Neuron (in vitro differentiated cells): ENCODE measurements around the gene EDEM1.

Experiments
- H2AFZ ChIP-seq: one replicate; pipeline ENCODE4 v1.6.1; 2013; ENCODE audit warnings: low read depth, mild to moderate bottlenecking, inconsistent platforms, low read length, moderate library complexity
- H3K27me3 ChIP-seq: one replicate; pipeline ENCODE4 v1.6.1; 2013; ENCODE audit warnings: low read length; ENCODE audit not compliant: insufficient read depth
- H3K36me3 ChIP-seq: one replicate; pipeline ENCODE4 v1.6.1; 2013; ENCODE audit warnings: low read length; ENCODE audit not compliant: insufficient read depth
- H3K4me1 ChIP-seq: one replicate; pipeline ENCODE4 v1.6.1; 2013; ENCODE audit warnings: low read length; ENCODE audit not compliant: insufficient read depth
- H3K4me3 ChIP-seq: 2 replicates; pipeline ENCODE4 v1.5.1; 2013; ENCODE audit warnings: mild to moderate bottlenecking, low read length, moderate library complexity
- H3K9me3 ChIP-seq: one replicate; pipeline ENCODE4 v1.6.1; 2013; ENCODE audit warnings: low read length

EDEM1 gene

DNA sequence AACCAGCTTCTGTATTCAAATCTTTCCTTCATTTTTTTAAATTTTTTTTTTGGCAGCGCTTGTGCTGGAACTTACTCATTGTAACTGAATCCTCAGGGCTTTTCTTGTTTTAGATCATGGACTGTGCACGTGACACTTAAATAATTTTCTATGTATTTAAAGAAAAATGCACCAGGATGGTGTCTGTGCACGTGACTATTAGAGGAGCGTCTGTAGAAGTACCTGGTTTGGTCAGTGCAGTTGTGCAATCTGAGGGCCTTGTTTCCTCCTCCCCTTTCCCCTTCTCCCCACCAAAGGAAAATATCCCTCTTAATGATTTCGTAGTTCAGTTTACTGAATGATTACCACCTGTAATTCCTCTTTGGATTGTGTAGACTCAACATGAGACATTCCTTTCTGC lies 31.3 kb downstream of the EDEM1 start:
- no peak overlapping the region for H3K4me3 ChIP-seq
- H3K27me3 ChIP-seq, result no peaks in the 10 kb centered on the region
- peaks cover 35% of the 10 kb centered on the region for H3K36me3 ChIP-seq
- H3K9me3 ChIP-seq, result no peaks in the 10 kb centered on the region
- H3K4me1 ChIP-seq, result peaks cover 1% of the 10 kb centered on the region
- H2AFZ ChIP-seq, result no peak overlapping the region

DNA sequence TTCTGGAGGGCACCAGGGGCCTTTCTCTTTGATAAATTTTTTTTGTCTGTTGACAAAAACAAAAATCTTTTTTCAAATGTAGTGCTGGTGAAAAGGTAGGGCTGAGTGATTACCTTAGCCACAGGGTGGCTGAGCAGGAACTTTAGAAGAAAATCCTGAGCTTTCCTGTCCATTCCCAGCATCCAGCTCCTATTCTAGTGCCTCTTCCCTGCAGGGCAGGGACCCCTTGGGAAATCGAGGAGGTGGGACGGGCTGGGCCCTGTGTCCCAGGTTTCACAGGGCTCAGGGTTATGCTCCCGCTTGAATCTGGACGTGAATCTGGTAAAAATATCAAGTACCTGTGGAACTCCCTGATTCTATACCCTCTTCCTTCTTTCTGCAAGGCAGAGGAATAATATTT lies 31.7 kb downstream of the EDEM1 start:
- Histone ChIP-seq H3K4me3 (no peak overlapping the region), H2AFZ (no peak overlapping the region), H3K9me3 (no peaks in the 10 kb centered on the region), H3K36me3 (peaks cover 31% of the 10 kb centered on the region), H3K27me3 (no peaks in the 10 kb centered on the region), H3K4me1 (peaks cover 1% of the 10 kb centered on the region)

DNA sequence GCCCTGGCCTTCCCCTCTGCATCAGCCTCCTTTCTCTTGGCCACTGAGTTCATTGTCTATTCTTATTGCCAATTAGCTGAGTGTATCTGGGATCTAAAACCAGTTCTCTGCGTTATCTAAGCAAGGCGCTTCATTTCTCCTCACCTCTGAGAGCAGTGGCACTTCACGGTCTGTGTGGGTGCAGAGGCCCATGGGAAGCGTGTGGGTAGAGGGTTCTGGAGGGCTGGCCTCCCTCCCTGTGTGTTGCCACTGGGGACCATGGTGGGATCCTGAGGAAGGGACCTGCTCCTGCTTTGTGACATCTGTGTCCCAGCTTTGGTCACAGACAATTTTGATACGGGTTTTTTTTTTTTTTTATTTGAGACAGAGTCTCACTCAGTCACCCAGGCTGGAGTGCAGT lies 32.7 kb downstream of the EDEM1 start:
- Histone ChIP-seq H3K36me3 (peaks cover 22% of the 10 kb centered on the region), H2AFZ (no peak overlapping the region), H3K4me1 (peaks cover 1% of the 10 kb centered on the region)

DNA sequence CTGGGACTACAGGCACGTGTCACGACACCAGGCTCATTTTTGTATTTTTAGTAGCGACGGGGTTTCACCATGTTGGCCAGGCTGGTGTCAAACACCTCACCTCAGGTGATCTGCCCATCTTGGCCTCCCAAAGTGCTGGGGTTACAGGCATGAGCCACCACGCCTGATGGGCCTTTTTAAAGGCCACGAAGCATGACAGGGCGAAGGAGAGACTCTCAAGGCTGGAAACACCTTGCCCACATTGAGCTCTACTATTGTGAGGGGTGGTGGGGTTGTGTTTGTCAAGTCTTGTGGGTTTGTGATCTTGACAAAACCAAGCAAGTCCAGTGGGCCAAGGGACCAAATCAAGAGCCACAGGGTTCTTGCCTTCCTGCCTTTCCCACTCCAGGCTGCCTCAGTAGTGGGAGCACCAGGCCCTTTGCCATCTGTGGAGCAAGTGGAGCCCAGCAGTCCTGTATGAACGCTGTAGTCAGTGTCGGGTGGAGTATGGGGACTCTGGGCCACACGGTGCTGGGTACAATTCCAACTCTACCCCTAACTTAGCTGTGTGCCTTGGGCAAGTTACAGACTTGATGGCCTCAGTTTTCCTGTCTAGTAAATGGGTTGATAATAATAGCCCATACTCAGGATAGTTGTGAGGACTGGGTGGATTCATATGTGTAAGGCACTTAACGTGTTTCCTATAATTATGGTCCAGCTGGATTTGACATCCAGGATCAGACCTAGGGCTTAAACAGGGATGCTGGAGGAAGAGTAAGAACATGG lies 33.3 kb downstream of the EDEM1 start:
- H3K27me3 ChIP-seq, result no peaks in the 10 kb centered on the region
- H3K36me3 ChIP-seq, result peaks cover 16% of the 10 kb centered on the region
- no peak overlapping the region for H3K4me3 ChIP-seq
- peaks cover 1% of the 10 kb centered on the region for H3K4me1 ChIP-seq
- no peak overlapping the region for H2AFZ ChIP-seq
- no peaks in the 10 kb centered on the region for H3K9me3 ChIP-seq

More for the DNA sequence above, 32.7 kb downstream of the EDEM1 start:
- Histone ChIP-seq H3K4me3 (no peak overlapping the region), H3K27me3 (no peaks in the 10 kb centered on the region), H3K9me3 (no peaks in the 10 kb centered on the region)

DNA sequence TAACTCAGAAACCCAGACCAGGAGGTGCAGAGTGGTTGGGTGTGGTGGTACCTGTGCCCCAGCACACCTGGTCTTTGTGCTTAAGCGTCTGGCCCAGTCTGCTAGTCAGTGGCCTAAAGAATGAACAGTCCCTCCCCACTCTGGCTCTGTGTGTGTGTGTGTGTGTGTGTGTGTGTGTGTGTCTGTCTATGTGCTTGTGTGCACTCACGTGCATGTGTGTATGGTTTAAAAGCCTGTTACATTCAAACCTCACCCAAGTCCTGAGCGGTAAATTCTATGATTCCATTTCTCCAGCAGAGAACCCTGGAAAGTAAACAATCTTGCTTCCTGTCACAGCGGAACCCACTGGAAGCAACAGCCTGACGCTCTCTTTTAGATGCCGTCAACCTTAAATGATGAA lies 34.2 kb downstream of the EDEM1 start:
- no peaks in the 10 kb centered on the region for H3K9me3 ChIP-seq
- H3K27me3 ChIP-seq, result no peaks in the 10 kb centered on the region
- H3K36me3 ChIP-seq, result peaks cover 12% of the 10 kb centered on the region
- no peak overlapping the region for H2AFZ ChIP-seq
- H3K4me1 ChIP-seq, result peaks cover 1% of the 10 kb centered on the region
- H3K4me3 ChIP-seq, result no peak overlapping the region

DNA sequence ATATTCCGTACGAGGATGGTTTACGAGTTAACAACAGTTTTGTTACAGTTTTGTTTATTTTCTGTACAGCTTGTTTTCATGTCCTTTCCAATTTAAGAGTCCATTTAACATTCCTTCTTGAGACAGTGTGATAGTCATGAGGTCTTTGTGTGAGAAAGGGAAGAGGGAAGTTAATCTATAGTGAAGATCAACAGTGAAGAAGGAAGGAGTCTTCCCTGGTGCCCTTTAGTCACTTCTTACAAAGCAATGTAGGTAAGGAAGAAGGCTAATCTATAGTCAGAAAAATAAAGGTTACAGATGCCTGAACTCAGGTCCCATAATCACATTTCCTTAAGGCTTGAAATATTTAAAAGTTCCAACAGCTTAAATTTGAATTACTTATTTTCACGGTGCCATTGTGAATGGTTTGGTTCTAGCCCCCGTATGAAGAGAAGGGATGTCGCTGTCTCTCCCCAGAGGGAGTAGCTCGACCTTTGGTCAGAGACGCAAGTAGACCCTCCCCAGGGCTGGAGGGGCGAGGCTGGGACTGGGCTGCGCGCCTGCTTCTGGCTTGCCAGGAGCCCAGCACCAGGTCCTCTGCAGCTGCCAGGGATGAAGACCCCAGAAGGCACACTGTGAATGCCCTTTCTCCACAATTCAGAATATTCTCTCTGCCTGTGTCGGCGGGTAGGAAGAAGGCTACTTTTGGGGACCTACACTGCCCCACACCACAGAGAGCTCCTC lies 34.9 kb downstream of the EDEM1 start:
- no peak overlapping the region for H2AFZ ChIP-seq
- H3K4me1 ChIP-seq, result peaks cover 1% of the 10 kb centered on the region
- no peaks in the 10 kb centered on the region for H3K9me3 ChIP-seq
- no peaks in the 10 kb centered on the region for H3K27me3 ChIP-seq
- peaks cover 5% of the 10 kb centered on the region for H3K36me3 ChIP-seq
- H3K4me3 ChIP-seq, result no peak overlapping the region

DNA sequence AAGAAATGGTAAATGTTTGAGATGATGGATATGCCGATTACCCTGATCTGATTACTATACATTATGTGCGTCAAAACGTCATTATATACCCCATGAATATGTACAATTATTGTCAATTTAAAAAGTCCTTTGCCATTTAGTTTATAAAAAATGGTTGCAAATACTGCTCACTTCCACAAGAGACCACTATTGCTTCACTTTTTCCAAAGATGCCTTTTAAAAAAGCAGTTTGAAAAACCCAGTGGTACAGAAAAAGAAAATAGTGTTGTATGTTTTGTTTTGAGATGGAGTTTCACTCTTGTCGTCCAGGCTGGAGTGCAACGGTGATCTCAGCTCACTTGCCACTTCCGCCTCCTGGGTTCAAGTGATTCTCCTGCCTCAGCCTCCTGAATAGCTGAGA lies 39.3 kb downstream of the EDEM1 start:
- Histone ChIP-seq H3K4me1 (no peaks in the 10 kb centered on the region), H3K9me3 (no peaks in the 10 kb centered on the region), H2AFZ (no peak overlapping the region), H3K27me3 (no peaks in the 10 kb centered on the region), H3K4me3 (no peak overlapping the region), H3K36me3 (no peaks in the 10 kb centered on the region)

DNA sequence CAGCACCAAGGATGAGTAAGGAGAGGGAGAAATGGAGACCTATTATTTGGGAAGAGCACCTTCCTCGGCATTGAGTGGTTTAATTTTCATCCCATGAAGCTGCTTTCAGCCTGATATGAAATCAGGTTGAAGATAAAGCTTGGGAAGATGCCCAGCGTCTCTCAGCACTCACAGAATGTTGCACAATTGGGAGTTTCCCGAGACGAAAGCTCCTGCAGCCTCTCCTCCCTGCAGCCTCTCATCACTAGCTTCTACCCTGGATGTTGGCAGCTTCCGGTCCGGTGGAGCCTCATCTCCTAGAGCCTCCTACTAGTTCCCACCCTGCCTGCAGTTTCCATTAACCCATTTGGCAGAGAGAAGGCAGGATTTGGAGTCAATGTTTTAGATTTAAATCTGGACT lies 40.3 kb downstream of the EDEM1 start:
- Histone ChIP-seq H2AFZ (no peak overlapping the region), H3K27me3 (no peaks in the 10 kb centered on the region), H3K4me3 (no peak overlapping the region), H3K4me1 (no peaks in the 10 kb centered on the region), H3K36me3 (no peaks in the 10 kb centered on the region), H3K9me3 (no peaks in the 10 kb centered on the region)

DNA sequence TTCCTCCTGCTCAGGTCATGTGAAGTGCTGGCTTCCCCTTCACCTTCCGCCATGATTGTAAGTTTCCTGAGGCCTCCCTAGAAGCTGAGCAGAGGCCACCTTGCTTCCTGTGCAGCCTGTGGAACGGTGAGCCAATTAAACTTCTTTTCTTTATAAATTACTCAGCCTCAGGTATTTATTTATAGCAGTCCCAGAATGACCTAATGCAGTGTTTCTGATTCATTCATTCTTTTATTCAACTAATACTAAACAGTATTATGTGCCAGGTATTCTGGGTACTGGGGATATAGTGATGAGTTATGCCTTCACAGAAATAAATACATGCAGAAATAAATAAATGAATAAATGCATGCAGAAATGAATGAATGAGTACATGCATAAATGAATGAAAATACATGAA lies 41.9 kb downstream of the EDEM1 start:
- H3K9me3 ChIP-seq, result no peaks in the 10 kb centered on the region
- H3K27me3 ChIP-seq, result no peaks in the 10 kb centered on the region
- no peak overlapping the region for H3K4me3 ChIP-seq
- H3K4me1 ChIP-seq, result no peaks in the 10 kb centered on the region
- no peaks in the 10 kb centered on the region for H3K36me3 ChIP-seq
- H2AFZ ChIP-seq, result no peak overlapping the region

DNA sequence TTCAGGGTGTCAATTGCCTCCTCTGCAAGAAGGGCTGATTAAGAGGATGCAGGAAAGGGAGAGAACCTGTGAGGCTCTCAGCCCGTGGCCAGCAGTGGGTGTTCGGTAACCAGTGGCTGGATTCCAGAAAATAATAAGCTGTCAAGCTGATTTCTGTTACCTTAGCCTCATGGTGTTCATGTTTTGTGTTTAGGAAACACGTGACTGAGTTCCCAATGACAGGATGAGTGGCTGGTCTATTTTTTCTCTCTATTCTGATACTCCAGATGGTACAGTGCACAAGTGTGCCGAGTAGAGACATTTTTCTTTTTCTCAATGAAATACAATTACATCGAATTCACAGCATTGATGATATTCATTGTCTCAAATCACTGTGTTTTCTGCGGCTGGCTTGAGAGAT lies 43.6 kb downstream of the EDEM1 start:
- H3K4me1 ChIP-seq, result no peaks in the 10 kb centered on the region
- no peak overlapping the region for H2AFZ ChIP-seq
- H3K9me3 ChIP-seq, result no peaks in the 10 kb centered on the region
- no peak overlapping the region for H3K4me3 ChIP-seq
- no peaks in the 10 kb centered on the region for H3K36me3 ChIP-seq
- H3K27me3 ChIP-seq, result no peaks in the 10 kb centered on the region

DNA sequence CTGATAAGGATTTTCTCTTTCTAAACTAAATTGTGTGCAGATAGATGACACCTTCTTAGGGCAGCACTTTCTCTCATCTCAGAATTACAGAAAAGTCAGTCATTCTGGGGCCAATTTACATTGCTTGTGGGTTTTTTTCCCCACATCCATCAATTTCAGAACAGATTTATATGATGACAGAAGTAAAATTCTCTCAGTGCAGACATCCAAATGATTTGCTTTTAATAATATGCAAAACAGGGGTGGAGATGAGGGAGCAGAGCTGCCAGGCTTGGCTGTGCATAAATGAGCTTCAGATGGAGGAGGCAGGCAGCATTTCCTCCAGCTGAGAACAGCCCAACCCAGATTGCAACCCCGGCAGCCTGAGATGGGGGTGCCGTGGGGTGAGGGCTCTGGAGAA lies 44.0 kb downstream of the EDEM1 start:
- H3K9me3 ChIP-seq, result no peaks in the 10 kb centered on the region
- no peak overlapping the region for H3K4me3 ChIP-seq

DNA sequence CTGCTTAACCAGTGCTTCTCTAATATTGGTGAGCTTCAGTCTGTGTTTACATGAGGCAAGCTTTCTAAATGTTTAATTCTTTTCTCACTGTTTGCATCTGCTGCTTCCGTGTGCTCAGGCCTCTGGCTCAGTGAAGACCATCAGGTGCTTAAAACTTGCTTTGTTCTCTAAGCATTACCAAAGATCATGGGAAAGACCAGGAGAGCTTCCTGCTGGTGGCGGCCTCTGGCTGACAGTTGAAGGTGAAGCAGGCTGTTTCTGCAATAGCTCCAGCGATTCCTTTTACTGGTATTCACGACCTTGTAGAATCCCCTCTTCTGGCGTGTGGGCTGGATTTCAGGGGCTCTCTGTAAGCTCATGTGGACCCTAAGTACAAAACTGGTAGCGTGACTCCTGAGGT lies 45.1 kb downstream of the EDEM1 start:
- no peaks in the 10 kb centered on the region for H3K27me3 ChIP-seq

More for the DNA sequence above, 44.0 kb downstream of the EDEM1 start:
- Histone ChIP-seq H3K27me3 (no peaks in the 10 kb centered on the region), H2AFZ (no peak overlapping the region), H3K36me3 (no peaks in the 10 kb centered on the region), H3K4me1 (no peaks in the 10 kb centered on the region)

DNA sequence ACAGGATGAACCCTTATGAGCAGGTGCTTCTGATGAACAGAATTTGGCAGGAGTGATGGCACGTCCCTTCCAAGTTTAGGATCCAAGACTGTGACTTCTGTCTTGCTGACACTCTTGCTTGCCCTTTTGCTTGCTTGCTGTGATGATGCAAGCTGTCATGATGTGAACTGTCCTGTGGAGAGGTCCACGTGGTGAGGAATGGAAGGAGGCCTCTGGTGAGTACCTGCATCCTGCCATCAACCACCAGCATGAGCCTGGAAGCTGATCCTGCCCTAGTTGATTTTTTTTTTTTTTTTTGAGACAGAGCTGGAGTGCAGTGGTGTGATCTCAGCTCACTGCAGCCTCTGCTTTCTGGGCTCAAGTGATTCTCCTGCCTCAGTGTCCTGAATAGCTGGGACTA lies 45.5 kb downstream of the EDEM1 start:
- no peak overlapping the region for H3K4me3 ChIP-seq
- no peaks in the 10 kb centered on the region for H3K9me3 ChIP-seq

More for the DNA sequence above, 45.1 kb downstream of the EDEM1 start:
- Histone ChIP-seq H3K9me3 (no peaks in the 10 kb centered on the region), H3K36me3 (no peaks in the 10 kb centered on the region), H3K4me1 (no peaks in the 10 kb centered on the region), H3K4me3 (no peak overlapping the region), H2AFZ (no peak overlapping the region)

More for the DNA sequence above, 45.5 kb downstream of the EDEM1 start:
- no peaks in the 10 kb centered on the region for H3K4me1 ChIP-seq
- no peak overlapping the region for H2AFZ ChIP-seq
- H3K27me3 ChIP-seq, result no peaks in the 10 kb centered on the region
- H3K36me3 ChIP-seq, result no peaks in the 10 kb centered on the region
